HS-27A (cell line): Measurements from ENCODE around the gene STOML2.
A peak's percentile ranks its signal among the peaks of the same experiment; 100 is the strongest.

Source experiments
- DNase-seq: peaks from one replicate; pipeline ENCODE4 v3.0.0-alpha.2; 2012; ENCODE audit warnings: low read depth, missing footprints

Gene STOML2

DNA sequence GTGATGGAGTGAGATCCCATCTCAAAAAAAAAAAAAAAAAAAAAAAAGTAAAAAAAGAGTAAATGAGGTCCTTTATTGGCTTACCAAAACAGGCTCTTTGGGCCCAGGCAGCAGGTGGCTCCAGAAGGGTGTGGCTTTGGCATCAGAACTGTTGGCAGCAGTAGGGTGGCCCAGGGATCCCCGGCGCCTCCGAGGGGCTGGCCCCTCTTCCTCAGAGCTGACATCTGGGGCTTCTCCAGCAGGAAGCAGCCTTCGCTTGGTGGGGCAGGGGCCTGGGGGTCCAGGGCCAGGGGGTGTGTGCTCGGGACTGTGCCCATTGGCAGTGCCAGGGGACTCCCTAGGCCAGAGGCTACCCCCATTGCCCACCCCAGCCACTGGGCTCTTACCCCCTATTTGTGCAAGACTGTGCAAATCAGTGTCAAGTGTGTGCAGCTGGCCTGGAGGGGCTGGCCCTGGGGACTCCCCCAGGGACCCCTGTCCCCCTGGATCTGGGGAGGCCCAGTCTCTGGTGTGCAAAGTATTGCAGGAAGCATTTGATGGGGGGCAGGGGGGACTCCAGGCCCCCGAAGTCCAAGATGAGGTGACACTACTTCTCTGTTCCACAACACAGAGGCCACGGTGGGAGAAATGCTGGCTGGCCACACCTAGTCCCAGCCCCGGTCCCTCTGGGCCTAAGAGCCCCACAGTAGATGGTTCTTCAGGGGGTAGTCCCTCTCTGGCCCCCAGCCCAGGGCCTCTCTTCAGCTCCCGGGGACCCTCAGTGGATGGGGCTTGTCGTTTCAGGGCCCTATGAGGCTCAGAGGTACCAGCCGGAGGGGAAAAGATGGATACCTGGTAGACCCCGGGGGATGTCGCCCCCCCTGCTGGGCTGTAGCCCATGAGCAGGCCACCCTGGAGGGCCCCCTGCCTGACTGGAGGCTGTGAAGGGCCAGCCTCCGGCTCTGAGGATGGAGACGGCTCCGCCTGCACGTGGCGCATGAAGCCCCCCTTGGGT, 4.7 kb upstream of the STOML2 start:
- no peak for DNase-seq

DNA sequence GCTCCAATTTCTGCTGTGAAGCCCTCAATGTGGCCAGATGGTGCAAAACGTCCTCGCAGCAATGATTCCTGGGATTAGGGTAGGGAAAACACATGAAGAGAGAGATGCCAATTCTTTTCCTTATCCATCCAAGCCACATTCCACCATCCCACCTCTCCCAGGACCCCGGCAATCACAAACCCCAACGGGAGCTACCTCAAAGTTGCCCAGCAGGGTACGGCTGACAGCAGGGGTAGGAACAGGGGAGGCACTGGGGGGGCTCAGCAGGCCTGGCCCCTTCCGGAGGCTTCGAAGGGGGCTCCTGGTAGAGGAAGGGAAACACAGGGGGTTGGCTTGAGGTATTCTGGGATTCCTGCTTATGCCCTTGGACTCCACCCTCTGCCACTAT, 3.4 kb upstream of the STOML2 start:
- DNase-seq, result no peak

DNA sequence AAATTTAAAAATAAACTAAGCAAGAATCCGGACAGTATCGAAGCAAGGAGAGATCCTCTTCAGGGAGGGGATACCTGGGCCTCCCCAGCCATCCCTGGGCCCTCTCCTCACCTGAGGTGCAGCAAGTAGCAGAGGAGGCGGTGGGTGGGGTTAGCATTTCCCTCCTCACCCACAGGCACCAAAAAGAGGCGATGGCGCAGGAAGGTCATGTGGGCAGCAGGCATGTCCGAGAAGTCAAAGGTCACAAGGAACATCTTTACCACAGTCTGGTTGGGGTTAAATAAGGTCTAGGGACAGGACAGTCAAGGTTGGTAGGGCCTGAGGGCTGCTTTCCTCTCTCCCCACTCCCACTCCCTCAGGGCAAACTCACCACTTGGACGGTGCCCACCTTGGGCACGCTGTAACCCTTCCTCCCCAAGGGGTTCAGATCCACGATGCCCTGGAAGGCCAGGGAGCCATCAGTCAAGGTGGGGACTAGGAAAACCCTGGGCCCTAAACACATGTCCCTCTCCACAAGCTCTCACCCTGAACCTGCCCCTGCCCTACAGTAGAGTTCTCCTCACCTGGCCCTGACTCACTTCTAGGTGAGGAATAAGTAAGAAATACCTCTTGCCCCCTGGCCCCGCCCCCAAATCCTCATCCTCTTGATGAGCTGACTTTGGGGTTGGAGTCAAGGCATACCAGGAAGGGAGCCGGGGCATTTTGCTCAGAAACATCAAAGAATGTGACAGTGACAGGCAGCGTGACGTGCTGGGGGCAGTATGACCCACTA, 2.8 kb upstream of the STOML2 start:
- no peak for DNase-seq

DNA sequence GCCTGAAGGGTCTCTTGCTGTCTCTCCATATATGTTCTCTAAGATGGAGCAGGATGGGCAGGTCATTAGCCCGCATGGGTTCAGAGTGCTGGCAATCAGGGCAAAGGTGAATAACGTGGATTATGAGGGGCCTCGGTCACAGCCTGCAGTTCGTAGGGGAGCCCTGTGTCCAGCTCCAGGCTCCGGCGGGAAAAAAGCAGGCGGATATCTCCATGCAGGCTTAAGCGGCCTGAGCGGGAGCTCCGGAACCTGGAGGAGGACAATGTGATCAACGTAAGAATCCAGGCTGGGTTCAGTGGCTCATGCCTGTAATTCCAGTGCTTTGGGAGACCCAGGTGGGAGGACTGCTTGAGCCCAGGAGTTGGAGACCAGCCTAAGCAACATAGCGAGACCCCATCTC, 2.2 kb upstream of the STOML2 start:
- no peak for DNase-seq

DNA sequence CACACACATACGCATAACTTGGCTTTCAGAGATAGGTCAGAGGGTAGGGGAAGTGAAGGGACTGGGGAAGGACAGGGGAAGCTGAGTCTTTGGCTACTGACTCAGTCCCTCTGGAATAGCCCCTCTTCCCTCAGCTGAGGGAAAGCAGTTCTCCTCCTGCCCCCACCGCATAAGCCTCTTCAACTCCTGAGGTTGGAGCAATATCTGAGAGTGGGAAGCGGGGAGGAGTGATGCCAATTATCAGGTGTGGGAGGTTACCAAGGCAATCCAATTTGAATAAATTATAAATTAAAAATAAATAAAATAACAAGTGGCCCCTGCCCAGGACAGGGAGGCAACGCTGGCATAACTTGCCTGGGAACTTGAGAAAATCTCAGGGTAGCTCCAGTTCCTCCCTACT, 1.7 kb upstream of the STOML2 start:
- no peak for DNase-seq

DNA sequence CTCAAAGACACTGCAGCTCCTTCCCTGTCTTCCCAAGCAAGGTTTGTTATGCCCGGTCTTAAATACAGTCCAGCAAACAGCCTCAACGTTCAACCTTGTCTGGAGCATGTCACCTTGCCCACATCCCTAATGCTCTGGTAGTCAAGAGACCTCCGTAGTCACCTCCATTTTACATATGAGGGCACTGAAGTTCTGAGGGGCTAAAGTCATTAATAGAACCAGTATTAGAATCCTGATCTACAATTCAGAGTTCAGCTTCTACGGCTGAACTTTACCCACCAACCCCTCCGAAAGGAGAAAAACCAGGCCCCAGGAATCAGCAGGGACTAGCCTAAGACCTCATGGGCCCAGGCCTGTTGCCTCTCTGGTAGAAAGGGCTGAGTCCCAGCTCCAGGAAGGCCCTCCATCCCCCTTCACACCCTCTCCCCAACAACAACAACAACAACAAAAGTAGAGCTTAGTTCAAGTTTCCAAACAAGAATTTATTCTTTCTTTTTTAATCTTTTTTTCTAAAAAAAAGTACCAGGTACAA, 795 bp upstream of the STOML2 start:
- no peak for DNase-seq

DNA sequence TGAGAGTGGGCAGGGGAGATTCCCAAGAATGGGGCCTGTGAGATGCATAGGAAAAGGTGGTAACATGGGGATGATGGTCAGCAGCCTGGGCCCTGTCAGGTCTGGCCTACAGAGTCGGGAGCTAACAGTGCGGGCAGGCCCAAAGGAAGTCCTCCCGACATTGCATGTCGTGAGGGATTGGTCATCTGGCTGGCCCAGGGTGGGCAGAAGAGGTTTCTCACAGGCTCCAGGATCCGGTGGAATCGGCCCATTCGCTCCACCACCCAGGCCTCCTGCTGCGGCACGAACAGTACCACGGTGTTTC, 514 bp downstream of the STOML2 start:
- DNase-seq, result no peak

DNA sequence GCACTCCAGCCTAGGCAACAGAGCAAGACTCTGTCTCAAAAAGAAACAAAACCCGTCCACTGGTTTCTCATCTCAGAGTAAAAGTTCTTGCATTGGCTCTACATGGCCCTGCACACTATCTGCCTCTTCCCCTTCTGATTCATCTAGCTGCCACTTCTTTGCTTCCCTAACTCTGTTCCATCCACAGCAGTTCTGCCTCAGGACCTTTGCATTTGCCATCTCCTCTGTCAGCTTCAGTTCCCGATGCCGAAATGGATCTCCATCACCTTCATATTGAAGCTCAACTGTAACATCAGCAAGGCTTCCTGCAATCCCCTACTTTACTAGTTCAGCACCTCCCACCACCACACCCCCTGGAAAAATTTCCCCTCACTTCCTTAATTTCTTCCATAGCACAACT, 5.4 kb downstream of the STOML2 start:
- DNase-seq, result no peak

DNA sequence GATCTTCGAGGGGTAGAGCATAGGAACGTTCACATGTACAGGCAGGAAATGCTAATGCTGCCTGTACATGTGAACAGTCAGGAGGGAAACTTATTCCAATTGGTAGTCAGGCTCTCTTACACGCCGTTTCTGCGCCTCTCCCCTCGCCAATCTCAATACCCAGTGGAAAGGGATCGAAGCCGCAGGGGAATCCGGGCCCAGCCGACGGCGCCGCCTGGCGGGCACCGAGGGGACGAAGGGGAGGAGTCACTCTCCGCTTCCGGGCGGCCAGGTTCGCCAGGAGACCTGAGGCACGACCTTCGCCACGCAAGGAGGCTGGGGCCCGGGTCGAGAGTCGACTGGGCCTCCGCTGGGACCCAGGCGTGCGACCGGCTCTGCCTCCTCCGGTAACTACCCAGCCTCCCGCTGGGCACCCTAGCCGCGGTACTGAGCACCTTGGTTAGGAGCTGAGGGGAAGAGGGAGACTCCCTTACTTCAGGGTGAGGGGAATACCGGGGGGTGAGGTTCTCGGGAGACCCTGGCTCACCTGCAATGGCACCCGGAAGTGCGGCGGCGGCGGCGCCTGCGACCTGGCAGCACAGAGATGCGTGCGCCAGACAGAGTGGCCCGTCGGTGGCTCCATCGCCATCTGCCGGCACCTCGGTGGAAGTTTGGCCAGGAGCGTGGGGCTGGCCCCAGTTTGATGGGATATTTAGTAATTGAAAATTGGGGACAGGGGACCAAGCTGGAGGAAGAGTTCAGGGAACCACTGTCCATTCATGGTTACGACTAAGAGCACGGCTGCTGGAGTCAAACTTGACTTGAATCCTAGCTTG, 6.7 kb downstream of the STOML2 start, which contains the start of gene PIGO:
Gene PIGO, minus strand, starts transcription at position 557 of the 815 bp plus-strand sequence. CDS start 1,026 bp downstream, outside the sequence.
- DNase-seq, result no peak

DNA sequence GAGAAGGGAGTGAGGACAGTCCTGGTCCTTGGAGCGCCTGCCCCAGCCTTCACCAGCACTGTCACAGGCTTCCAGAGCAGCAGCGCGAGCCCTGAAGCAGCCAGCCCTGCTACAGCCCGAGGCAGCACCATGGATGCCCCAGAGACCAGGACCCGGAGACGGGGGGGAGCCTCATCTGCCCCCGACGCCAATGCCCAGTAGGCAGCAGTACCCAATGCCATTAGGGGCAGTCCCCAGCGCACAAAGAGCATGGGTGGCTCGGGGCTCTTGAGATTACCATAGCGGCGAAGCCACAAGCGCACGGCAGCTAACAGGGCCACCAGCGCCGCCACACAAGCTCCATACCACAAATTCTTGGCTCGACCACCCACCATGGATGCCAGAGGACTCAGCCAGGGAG, 11.4 kb downstream of the STOML2 start:
- DNase-seq, result no peak

DNA sequence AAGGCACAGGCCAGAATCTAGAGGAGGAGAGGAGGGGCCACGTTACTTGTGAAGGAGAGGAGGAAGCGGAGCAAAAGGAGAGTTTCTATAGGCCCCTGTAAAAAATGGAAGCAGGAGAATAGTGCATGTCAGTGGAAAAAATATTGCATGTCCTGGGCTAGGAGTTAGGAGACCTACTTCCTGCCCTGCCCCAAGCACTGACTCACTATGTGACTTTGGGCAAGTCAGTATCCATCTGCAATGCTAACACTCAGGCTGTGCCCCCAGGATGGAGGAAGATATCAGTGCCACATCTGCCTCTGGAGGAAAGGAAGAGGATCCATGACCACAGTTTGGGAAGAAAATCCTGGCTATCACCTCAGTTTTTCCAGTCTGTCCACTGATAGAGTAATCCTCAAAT, 13.5 kb downstream of the STOML2 start:
- no peak for DNase-seq

DNA sequence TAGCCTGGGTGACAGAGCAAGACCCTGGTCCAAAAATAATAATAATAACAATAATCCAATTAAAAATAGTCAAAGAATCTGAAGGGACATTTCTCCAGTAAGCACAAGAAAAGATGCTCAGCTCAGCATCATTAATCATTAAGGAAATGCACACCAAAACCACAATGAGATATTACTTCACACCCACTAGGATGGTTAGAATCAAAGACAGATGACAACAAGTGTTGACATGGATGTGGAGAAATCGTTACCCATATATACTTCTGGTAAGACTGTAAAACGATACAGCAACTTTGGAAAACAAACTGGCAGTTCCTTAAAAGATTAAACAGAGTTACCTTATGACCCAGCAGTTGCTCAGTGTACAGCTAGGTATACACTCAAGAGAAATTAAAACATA, 17.9 kb downstream of the STOML2 start:
- no peak for DNase-seq

DNA sequence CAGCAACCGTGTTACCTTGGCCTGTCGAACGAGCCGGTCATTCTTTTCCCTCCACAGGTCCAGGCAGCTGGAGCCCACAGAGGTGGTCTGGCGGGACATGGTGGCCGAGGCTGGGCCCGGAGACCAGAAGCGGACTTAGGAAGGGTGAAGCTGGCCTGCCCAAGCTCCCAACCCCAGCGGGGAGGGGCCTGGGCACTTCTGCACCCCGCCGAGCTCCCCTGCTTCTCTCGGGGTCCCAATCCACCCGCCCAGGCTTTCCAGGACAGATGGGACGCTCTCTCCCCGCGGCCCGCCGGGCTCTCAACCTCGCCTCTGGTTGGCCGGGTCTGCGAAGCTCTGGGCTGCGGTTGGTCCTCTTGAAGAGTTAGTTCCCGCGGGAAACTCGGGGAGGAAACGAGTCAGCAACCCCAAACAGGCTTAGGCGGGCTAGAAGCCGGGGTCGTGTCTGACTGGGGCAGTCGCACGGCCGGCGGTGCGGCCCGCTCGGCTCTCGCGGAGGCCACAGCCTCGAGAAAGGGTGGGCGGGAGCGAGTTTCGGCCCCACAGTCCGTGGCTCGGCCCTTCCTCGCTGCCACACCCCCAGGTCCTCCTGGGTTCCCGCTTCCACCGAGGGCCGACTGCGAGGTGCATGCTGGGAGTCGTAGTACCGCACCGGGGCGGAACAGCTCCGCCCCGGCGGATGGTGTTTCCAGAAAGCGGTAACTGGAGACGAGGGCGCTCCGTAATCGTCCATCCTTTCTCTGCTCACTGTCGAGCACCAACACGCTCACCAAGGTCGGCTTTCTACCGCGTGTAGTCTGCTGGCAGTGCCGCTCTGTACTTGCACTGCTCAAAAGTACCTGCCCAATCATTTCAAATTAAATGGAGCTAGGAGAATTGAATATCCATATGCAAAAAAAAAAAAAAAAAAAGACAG, 23.2 kb downstream of the STOML2 start, which contains the start of gene FANCG:
Gene FANCG, minus strand, starts transcription at position 517 of the 916 bp plus-strand sequence. Its CDS starts 418 bp downstream, at position 99.
- peak; percentile 88 for DNase-seq

DNA sequence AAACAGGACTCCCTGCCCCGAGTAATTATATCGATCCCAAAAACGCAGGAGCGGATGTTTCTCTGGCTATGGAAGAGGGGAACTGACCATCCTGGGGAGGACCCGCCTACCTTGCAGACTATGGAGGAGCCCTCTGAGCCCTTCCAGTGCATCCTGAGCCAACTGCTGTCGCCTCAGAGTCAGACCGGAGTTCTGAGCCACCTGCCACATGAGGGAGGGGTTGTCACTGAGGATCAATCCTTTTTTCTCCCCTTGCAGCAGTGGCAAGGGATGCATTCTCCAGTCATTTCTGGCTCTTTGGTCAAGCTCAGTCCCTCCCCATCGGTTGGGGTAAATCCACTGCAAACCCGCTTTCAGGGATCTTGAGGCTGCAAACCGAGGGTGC, 23.9 kb downstream of the STOML2 start:
- no peak for DNase-seq

DNA sequence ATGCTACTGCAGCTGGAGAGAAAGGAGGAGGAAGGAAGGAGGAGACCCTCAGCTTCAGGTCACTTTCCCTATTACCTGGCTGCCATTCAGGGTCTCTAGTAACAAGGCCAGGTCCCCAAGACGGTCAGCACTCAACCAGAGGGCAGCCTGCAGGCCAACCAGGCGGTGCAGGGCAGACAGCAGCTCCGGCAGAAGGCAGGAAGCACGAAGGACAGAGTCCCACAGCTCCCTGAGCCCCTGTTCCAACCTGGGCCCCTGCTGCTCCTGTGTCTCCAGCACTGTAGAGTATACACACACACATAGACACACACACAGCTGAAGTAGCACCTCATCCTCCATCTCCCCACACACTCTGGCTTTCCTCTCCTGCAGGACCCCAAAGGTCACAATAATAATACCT, 24.9 kb downstream of the STOML2 start:
- no peak for DNase-seq

DNA sequence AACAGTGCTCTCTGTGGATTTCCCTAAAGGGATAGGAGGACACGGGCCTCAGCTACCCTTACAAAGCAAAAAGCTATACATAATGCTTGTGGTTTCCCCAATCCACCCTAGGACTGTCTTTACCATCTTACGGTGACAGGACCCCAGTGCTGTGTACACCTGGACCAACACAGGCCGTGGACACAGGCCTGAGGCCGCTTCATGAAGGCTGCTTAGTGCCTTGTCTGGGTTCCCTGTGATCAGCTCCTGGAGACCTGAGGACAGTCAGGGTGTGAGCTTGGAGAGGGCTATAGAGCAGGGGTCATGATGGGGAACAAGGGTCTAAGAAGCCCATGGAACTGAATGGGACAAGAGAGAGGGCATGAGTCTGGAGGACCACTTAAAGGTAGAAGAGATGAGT, 26.1 kb downstream of the STOML2 start:
- no peak for DNase-seq

DNA sequence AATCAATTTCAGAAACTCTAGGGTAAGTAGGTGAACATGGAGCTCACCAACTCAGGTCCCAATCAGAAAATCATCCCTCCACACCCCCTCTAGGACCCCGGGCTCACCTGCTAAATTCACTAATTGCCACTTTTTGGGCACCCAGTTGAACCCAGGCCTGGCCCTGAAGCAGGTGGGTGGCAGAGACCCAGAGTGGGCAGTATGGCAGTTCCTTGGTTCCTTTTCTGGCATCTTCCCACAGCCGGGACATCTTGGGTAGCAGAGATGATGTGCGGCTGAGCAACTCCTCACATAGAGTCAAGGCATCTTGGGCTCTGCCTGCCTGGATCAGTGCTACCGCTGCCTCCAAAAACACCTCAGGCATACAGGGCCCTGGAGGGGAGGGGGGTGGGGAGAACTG, 27.6 kb downstream of the STOML2 start:
- DNase-seq, result no peak

DNA sequence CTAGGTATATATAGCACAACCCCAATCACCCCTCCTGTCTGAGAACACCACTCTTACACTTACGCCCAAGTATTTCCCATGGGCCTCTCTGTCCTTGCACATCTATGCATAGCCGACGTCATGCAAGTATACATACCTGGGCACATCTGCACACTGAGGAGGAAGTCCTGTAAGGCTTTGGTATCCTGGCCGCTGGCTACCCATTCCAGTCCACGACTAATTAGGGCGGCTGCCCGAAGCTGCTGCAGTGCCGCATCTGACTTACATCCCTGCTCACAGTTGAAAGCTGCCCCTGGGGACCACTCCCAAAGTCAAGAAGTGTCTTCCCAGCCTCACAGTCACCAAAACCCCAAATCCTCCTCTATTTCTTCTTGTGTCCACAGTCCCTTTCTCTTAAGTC, 28.1 kb downstream of the STOML2 start:
- no peak for DNase-seq

DNA sequence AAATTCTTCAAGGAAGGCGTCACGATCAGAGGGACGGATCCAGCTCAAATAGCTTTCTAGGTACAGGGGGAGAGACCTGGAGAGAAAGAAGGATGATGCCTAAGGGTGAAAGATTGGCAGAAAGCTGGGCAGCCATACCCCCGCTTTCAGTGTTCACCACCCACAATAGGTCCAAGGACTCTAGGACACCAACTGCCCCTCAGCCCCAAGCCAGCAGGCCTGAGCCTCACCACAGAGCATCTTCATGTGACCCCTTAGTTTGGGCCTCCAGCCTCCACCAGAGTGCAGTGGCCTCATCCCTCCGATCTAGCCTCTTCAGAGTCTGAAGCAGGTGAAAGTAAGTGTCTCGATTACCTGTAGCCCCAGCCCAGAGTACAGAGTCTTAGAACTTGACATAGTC, 28.8 kb downstream of the STOML2 start:
- DNase-seq, result no peak

DNA sequence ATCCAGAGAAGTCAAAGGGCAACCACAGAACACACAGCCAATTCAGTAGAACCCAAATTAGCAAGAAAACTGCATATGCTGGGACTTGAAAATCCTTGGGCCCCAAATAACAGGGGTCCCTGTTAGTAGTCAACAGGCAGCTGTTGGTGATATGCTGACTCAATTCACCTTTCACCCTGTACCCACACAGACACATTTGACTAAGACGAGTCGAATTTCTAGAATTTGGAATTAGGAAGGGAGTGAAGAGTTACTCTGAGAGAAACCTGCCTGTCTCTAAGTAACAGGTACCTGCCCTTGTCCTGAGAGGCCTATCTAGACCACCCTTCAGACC, 29.7 kb downstream of the STOML2 start:
- no peak for DNase-seq
